Measurements from ENCODE around the gene RARRES2. TPM values are rescaled to one million over a fixed set of nuclear protein-coding genes. Genes with fewer than 3 reads are reported as not detected.
A peak's percentile ranks its signal among the peaks of the same experiment; 100 is the strongest.

The RARRES2 gene
- total and polyA plus RNA-seq, 2 of the 13 experiments (the other 11 are each of a cell fraction or from before 2014, with no cell fraction given) = 134 to 172 TPM

DNA sequence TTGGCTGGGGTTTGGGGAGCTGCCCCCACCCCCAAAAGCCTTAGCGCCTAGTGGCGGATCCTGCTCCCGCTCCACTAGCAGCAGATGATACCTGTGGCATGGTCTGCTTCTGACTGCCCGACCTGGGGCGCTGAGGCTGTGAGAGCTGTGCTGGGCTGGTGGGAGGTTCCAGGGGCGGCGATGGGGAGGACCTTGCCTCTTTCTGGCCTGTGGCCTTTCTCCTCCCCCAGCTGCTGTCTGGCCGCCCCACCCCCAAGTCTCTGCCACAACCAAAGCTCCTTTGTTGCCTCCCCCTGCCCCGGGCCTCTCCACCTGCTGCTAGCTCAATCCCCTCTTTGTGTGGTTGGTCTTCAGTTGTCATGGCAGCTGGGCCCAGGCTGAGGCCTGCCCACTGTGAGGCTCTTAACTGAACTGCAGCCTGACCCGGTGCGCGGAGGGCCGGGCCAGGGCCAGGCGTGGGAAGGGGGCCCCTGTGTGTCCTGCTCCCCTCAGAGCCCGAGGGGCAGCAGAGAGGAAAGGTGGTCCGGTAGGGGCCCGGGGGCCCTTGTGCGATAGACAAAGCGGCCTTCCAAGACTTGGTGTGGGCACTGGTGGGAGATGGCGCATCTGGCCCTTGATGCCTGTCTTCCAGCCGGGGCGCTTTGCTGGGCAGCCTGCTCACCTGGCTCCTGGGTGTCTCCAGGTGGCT, 42.4 kb upstream of the RARRES2 start (continued):
- TF ChIP-seq HNRNPLL (IDR thresholded peaks at IDR 0.05; ENCODE audit: low read depth, low read length, poor library complexity, severe bottlenecking) (peak; percentile 67), MTF2 (CRISPR knock-in tag; IDR thresholded peaks at IDR 0.05; ENCODE audit: borderline replicate concordance) (no peak), ZNF597 (CRISPR knock-in tag; IDR thresholded peaks at IDR 0.05) (no peak), ETV5 (CRISPR knock-in tag; IDR thresholded peaks at IDR 0.05; ENCODE audit: borderline replicate concordance) (no peak), ZNF337 (CRISPR knock-in tag; IDR thresholded peaks at IDR 0.05; ENCODE audit: borderline replicate concordance, low read depth) (peak; percentile 38; the same call in 1 of the 2 replicates), KLF12 (CRISPR knock-in tag; IDR thresholded peaks at IDR 0.05; ENCODE audit: borderline replicate concordance) (peak; percentile 89), ZNF558 (CRISPR knock-in tag; IDR thresholded peaks at IDR 0.05; ENCODE audit: borderline replicate concordance) (no peak), KLF15 (CRISPR knock-in tag; IDR thresholded peaks at IDR 0.05; ENCODE audit: borderline replicate concordance) (peak; percentile 66; the same call in 1 of the 2 replicates), ZSCAN29 (CRISPR knock-in tag; conservative IDR thresholded peaks at IDR 0.05) (no peak), DR1 (CRISPR knock-in tag; IDR thresholded peaks at IDR 0.05) (peak; percentile 89), PAF1 (CRISPR knock-in tag; IDR thresholded peaks at IDR 0.05) (no peak), ZHX1 (CRISPR knock-in tag; IDR thresholded peaks at IDR 0.05; ENCODE audit: low read depth) (peak; percentile 22; the same call in 1 of the 2 replicates), ZNF251 (CRISPR knock-in tag; IDR thresholded peaks at IDR 0.05) (no peak), ZNF253 (CRISPR knock-in tag; IDR thresholded peaks at IDR 0.05; ENCODE audit: borderline replicate concordance) (no peak; the same call in 1 of the 2 replicates), MED8 (CRISPR knock-in tag; IDR thresholded peaks at IDR 0.05; ENCODE audit: insufficient replicate concordance) (no peak), KAT7 (CRISPR knock-in tag; IDR thresholded peaks at IDR 0.05; ENCODE audit: borderline replicate concordance) (no peak)
- TF ChIP-seq, protein P1, sequence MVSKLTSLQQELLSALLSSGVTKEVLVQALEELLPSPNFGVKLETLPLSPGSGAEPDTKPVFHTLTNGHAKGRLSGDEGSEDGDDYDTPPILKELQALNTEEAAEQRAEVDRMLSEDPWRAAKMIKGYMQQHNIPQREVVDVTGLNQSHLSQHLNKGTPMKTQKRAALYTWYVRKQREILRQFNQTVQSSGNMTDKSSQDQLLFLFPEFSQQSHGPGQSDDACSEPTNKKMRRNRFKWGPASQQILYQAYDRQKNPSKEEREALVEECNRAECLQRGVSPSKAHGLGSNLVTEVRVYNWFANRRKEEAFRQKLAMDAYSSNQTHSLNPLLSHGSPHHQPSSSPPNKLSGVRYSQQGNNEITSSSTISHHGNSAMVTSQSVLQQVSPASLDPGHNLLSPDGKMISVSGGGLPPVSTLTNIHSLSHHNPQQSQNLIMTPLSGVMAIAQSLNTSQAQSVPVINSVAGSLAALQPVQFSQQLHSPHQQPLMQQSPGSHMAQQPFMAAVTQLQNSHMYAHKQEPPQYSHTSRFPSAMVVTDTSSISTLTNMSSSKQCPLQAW (CRISPR knock-in tag; IDR thresholded peaks at IDR 0.05) = peak; percentile 86
- TF ChIP-seq, protein P2, sequence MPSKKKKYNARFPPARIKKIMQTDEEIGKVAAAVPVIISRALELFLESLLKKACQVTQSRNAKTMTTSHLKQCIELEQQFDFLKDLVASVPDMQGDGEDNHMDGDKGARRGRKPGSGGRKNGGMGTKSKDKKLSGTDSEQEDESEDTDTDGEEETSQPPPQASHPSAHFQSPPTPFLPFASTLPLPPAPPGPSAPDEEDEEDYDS (CRISPR knock-in tag; IDR thresholded peaks at IDR 0.05) = peak; percentile 93
- TF ChIP-seq, protein P3, sequence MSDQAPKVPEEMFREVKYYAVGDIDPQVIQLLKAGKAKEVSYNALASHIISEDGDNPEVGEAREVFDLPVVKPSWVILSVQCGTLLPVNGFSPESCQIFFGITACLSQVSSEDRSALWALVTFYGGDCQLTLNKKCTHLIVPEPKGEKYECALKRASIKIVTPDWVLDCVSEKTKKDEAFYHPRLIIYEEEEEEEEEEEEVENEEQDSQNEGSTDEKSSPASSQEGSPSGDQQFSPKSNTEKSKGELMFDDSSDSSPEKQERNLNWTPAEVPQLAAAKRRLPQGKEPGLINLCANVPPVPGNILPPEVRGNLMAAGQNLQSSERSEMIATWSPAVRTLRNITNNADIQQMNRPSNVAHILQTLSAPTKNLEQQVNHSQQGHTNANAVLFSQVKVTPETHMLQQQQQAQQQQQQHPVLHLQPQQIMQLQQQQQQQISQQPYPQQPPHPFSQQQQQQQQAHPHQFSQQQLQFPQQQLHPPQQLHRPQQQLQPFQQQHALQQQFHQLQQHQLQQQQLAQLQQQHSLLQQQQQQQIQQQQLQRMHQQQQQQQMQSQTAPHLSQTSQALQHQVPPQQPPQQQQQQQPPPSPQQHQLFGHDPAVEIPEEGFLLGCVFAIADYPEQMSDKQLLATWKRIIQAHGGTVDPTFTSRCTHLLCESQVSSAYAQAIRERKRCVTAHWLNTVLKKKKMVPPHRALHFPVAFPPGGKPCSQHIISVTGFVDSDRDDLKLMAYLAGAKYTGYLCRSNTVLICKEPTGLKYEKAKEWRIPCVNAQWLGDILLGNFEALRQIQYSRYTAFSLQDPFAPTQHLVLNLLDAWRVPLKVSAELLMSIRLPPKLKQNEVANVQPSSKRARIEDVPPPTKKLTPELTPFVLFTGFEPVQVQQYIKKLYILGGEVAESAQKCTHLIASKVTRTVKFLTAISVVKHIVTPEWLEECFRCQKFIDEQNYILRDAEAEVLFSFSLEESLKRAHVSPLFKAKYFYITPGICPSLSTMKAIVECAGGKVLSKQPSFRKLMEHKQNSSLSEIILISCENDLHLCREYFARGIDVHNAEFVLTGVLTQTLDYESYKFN (CRISPR knock-in tag; conservative IDR thresholded peaks at IDR 0.05) = peak; percentile 96

All from HepG2 (cell line).